HCT116 (cell line): Measurements from ENCODE around the gene FGD5. TPM values are rescaled to one million over a fixed set of nuclear protein-coding genes. Genes with fewer than 3 reads are reported as not detected.

Experiments used
- ATAC-seq: fragments of 200-7000 bp; cut with Tn5 transposase; 2 replicates; pipeline ENCODE4 v1.9.1; 2020; ENCODE audit warnings: mild to moderate bottlenecking, moderate library complexity
- BruUV-seq: library from RNA; stranded (reverse); fragments of 400-500 nt; replicated peaks from 2 replicates; lab custom pipeline; 2021; lab: Mats Ljungman, UMichigan
- CTCF ChIA-PET: fragments of 300-600 bp; sonication (Branson Sonifier 250); formaldehyde crosslinking; loops from one replicate; lab custom pipeline; 2021; ENCODE audit warnings: antibody characterized with exemption; lab: Charles Lee
- POLR2A ChIA-PET: fragments of 300-600, 350-600 bp; sonication (Branson Sonifier 250); formaldehyde crosslinking; loops from one replicate; lab custom pipeline; 2021; ENCODE audit warnings: antibody characterized with exemption; lab: Charles Lee
- RAD21 ChIA-PET, 2 experiments: fragments of 300-600 bp; sonication (Branson Sonifier 250); formaldehyde crosslinking; loops; one replicate each; lab custom pipeline; 2023; ENCODE audit warnings: low total read pairs in 2 of 2; ENCODE audit not compliant: uncharacterized antibody in 2 of 2, unreplicated experiment in 2 of 2, low non-redundant PET in 1 of 2; lab: Charles Lee
- DNase-seq: peaks from one replicate; pipeline ENCODE4 v3.0.0-alpha.2; 2010; ENCODE audit warnings: low read depth, low spot score
- H2AFZ ChIP-seq: fragments of 200-600 bp; shearing (Covaris generic), sonication (generic); 2 replicates; pipeline ENCODE4 v1.6.1; 2017; ENCODE audit warnings: low read depth, mixed run types, mixed read lengths, antibody characterized with exemption, low read length; ENCODE audit not compliant: poor library complexity, severe bottlenecking
- H3K27ac ChIP-seq: 2 replicates; pipeline ENCODE4 v1.5.1; 2012; ENCODE audit warnings: low read depth, low read length
- H3K27me3 ChIP-seq: fragments of 200-600 bp; sonication (generic); 2 replicates; pipeline ENCODE4 v1.6.1; 2016; ENCODE audit warnings: mixed run types, low read length, mixed read lengths; ENCODE audit not compliant: insufficient read depth
- H3K36me3 ChIP-seq, 2 experiments: fragments of 200-500 bp in 1 of 2; fragments of 200-600 bp in 1 of 2; sonication (Bioruptor generic) in 1 of 2; sonication (generic) in 1 of 2; 2 replicates each; pipeline versions ENCODE4 v1.5.1 to v1.6.1; 2014 to 2016; ENCODE audit warnings: low read length in 2 of 2, inconsistent platforms in 1 of 2, mixed read lengths in 1 of 2, mixed run types in 1 of 2; ENCODE audit not compliant: insufficient read depth in 2 of 2, control insufficient read depth in 1 of 2
- H3K4me1 ChIP-seq, 2 experiments: fragments of 200-600 bp in 1 of 2; sonication (generic) in 1 of 2; 2 replicates each; pipeline versions ENCODE4 v1.5.1 to v1.6.1; 2012 to 2017; ENCODE audit warnings: low read length in 2 of 2, inconsistent platforms in 1 of 2, mild to moderate bottlenecking in 1 of 2, mixed read lengths in 1 of 2, mixed run types in 1 of 2, moderate library complexity in 1 of 2; ENCODE audit not compliant: insufficient read depth in 2 of 2, control insufficient read depth in 1 of 2
- H3K4me2 ChIP-seq: fragments of 200-600 bp; sonication (generic); 2 replicates; pipeline ENCODE4 v1.6.1; 2017; ENCODE audit warnings: mixed run types, low read length, mixed read lengths
- H3K4me3 ChIP-seq, 2 experiments: fragments of 200-600 bp in 1 of 2; sonication (generic) in 1 of 2; replicated peaks in 1 of 2; 2 replicates each; pipeline ENCODE4 v1.5.1; 2011 to 2016; ENCODE audit warnings: low read length in 2 of 2, control low read depth in 1 of 2, low read depth in 1 of 2, mild to moderate bottlenecking in 1 of 2, mixed read lengths in 1 of 2, mixed run types in 1 of 2
- H3K79me2 ChIP-seq: fragments of 200-600 bp; sonication (generic); 2 replicates; pipeline ENCODE4 v1.6.1; 2017; ENCODE audit warnings: mild to moderate bottlenecking, mixed run types, low read length, moderate library complexity, mixed read lengths; ENCODE audit not compliant: insufficient read depth
- H3K9ac ChIP-seq: fragments of 200-600 bp; sonication (generic); 2 replicates; pipeline ENCODE4 v1.6.1; 2016; ENCODE audit warnings: low read length, mixed read lengths
- H3K9me2 ChIP-seq: fragments of 200-600 bp; sonication (generic), shearing (Covaris generic); 2 replicates; pipeline ENCODE4 v1.6.1; 2017; ENCODE audit warnings: mixed run types, mild to moderate bottlenecking, moderate library complexity; ENCODE audit not compliant: insufficient read depth
- H3K9me3 ChIP-seq, 2 experiments: fragments of 200-500 bp in 1 of 2; fragments of 200-600 bp in 1 of 2; sonication (Bioruptor generic) in 1 of 2; sonication (generic) in 1 of 2; 2 replicates each; pipeline ENCODE4 v1.6.1; 2014 to 2017; ENCODE audit warnings: low read length in 2 of 2, mixed read lengths in 2 of 2, inconsistent platforms in 1 of 2, low read depth in 1 of 2, mild to moderate bottlenecking in 1 of 2, mixed run types in 1 of 2, moderate library complexity in 1 of 2; ENCODE audit not compliant: control insufficient read depth in 1 of 2, insufficient read depth in 1 of 2
- H4K20me1 ChIP-seq: fragments of 200-600 bp; sonication (generic), shearing (Covaris generic); 2 replicates; pipeline ENCODE4 v1.6.1; 2017; ENCODE audit warnings: mixed run types, mild to moderate bottlenecking, moderate library complexity; ENCODE audit not compliant: insufficient read depth
- FOSL1 ChIP-seq: IDR thresholded peaks from 2 replicates; pipeline ENCODE4 v1.6.1; 2012; ENCODE audit warnings: low read depth
- POLR2AphosphoS5 ChIP-seq: IDR thresholded peaks from 2 replicates; pipeline ENCODE4 v1.6.1; 2011; ENCODE audit warnings: mild to moderate bottlenecking, low read depth, low read length, moderate library complexity
- ZFX ChIP-seq: fragments of 450-650 bp; IDR thresholded peaks from 2 replicates; pipeline ENCODE4 v1.6.1; 2017
- intact Hi-C: fragments of 100-400 bp; cut with micrococcal nuclease; formaldehyde crosslinking; loops from 2 replicates; pipeline ENCODE4 v1.10.0; 2022
- total RNA-seq: library from RNA; stranded (reverse); gene quantifications from one replicate; pipeline ENCODE4 v1.2.1, GENCODE V29; 2021; ENCODE audit not compliant: unreplicated experiment
- TF ChIP-seq, protein P1 (sequence below), 3 experiments: fragments of 200-600 bp in 1 of 3; sonication (generic) in 1 of 3; IDR thresholded peaks in 2 of 3; conservative IDR thresholded peaks in 1 of 3; 2 replicates each; pipeline ENCODE4 v1.5.1; 2012 to 2017; ENCODE audit warnings: low read depth in 2 of 3, low read length in 2 of 3, antibody characterized with exemption in 1 of 3, borderline replicate concordance in 1 of 3, control low read depth in 1 of 3, mild to moderate bottlenecking in 1 of 3, mixed read lengths in 1 of 3, mixed run types in 1 of 3, moderate library complexity in 1 of 3; ENCODE audit not compliant: insufficient read depth in 1 of 3
- TF ChIP-seq, protein P2 (sequence below): IDR thresholded peaks from 2 replicates; pipeline ENCODE4 v1.6.1; 2011; ENCODE audit warnings: mild to moderate bottlenecking, low read length, moderate library complexity; ENCODE audit not compliant: insufficient replicate concordance; ENCODE audit errors: extremely low read depth

FGD5 gene
- total RNA-seq, 1 experiment from 2014 or later = 0.22 TPM

DNA sequence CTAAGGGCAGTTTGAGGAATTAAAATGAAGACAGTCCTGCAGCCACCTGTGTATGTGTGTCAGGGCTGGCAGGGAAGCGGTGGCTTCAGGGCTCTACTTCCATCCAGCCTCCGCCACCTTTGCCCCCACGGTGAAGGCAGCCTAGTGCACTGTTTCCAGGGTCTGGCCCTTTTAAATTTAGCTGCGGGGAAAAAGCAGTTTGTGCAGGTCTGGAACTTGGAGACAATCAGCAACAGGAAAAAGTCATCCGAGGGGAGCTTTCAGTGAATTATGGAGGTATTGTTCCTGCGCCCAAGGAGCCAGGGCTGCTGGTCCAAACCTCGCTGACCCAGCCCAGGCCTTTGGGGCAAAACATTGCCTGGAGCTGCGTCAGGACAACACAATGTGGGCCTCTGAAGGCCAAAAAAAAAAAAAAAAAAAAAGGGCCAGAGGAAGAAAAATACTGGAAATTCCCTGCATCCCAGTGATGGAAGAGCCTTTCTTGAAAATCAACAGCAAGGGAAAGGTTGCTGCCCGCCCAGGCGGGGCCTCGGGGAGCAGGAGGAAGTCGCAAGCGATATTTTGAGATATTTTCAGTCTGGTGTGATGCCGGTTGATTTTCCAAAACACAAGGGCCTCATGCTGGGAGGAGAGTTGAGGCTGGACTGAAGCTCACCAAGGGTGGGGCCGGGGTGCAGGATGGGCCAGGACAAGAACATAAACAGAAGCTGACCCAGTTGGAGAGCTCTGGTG, 25.5 kb upstream of the FGD5 start:
- ChIA-PET CTCF (interaction anchor here (0.6 to 1.0 kb wide), 2 partner anchors 120 to 127 kb away, joined by 3 read pairs; no protein-coding TSS in a partner anchor), RAD21 (no interaction called here)
- no TSS peak for BruUV-seq
- no peaks in the 10 kb centered on the region for H3K36me3 ChIP-seq
- no peak overlapping the region for H3K27ac ChIP-seq
- H4K20me1 ChIP-seq = no peaks in the 10 kb centered on the region
- H3K9ac ChIP-seq = no peak overlapping the region
- no peak overlapping the region for H2AFZ ChIP-seq
- no peaks in the 10 kb centered on the region for H3K79me2 ChIP-seq
- no peak overlapping the region for H3K4me2 ChIP-seq
- H3K9me2 ChIP-seq = no peaks in the 10 kb centered on the region
- H3K9me3 ChIP-seq = no peaks in the 10 kb centered on the region
- H3K4me3 ChIP-seq = no peak overlapping the region
- intact Hi-C loops = no loop called here
- no peak for ATAC-seq
- no peaks in the 10 kb centered on the region for H3K27me3 ChIP-seq
- TF ChIP-seq, protein P1, sequence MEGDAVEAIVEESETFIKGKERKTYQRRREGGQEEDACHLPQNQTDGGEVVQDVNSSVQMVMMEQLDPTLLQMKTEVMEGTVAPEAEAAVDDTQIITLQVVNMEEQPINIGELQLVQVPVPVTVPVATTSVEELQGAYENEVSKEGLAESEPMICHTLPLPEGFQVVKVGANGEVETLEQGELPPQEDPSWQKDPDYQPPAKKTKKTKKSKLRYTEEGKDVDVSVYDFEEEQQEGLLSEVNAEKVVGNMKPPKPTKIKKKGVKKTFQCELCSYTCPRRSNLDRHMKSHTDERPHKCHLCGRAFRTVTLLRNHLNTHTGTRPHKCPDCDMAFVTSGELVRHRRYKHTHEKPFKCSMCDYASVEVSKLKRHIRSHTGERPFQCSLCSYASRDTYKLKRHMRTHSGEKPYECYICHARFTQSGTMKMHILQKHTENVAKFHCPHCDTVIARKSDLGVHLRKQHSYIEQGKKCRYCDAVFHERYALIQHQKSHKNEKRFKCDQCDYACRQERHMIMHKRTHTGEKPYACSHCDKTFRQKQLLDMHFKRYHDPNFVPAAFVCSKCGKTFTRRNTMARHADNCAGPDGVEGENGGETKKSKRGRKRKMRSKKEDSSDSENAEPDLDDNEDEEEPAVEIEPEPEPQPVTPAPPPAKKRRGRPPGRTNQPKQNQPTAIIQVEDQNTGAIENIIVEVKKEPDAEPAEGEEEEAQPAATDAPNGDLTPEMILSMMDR (IDR thresholded peaks at IDR 0.05 in 2 of 3, conservative IDR thresholded peaks at IDR 0.05 in 1 of 3; ENCODE audit: borderline replicate concordance in 1 of 3, insufficient read depth in 1 of 3, low read depth in 2 of 3, low read length in 2 of 3) = no peak
- TF ChIP-seq POLR2AphosphoS5 (no peak), ZFX (no peak), FOSL1 (no peak)
- TF ChIP-seq, protein P2, sequence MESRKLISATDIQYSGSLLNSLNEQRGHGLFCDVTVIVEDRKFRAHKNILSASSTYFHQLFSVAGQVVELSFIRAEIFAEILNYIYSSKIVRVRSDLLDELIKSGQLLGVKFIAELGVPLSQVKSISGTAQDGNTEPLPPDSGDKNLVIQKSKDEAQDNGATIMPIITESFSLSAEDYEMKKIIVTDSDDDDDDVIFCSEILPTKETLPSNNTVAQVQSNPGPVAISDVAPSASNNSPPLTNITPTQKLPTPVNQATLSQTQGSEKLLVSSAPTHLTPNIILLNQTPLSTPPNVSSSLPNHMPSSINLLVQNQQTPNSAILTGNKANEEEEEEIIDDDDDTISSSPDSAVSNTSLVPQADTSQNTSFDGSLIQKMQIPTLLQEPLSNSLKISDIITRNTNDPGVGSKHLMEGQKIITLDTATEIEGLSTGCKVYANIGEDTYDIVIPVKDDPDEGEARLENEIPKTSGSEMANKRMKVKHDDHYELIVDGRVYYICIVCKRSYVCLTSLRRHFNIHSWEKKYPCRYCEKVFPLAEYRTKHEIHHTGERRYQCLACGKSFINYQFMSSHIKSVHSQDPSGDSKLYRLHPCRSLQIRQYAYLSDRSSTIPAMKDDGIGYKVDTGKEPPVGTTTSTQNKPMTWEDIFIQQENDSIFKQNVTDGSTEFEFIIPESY = no peak
- TF ChIP-seq, all 23 proteins: peak for 0
- peaks cover 0 to 8% of the 10 kb centered on the region in 2 experiments; a peak in 1 of 4 replicates for H3K4me1 ChIP-seq
- DNase-seq = no peak
- POLR2A ChIA-PET = no interaction called here
